Renal pelvis (tissue), 4 donors: ENCODE results near the gene DDN. TPM values are rescaled to one million over a fixed set of nuclear protein-coding genes. Genes with fewer than 3 reads are reported as not detected.
A peak's percentile ranks its signal among the peaks of the same experiment; 100 is the strongest.

ENCODE experiments used
- DNase-seq: peaks from one replicate; pipeline ENCODE4 v3.0.0-alpha.2; 2013
- polyA plus RNA-seq, 3 donors: library from polyadenylated mRNA; unstranded; fragments of 120-200 nt; gene quantifications; one replicate each; pipeline ENCODE4 v1.2.1, GENCODE V29; 2013; ENCODE audit not compliant: insufficient read length in 3 of 3

The DDN gene
- polyA plus RNA-seq, 3 donors: 92.6 to 101 (median 93.1) TPM

- peak; percentile 98 for DNase-seq
Observed at GRCh38 chr12:49018261-49019119, 19.3 kb upstream of the DDN start, which contains the start of gene PRKAG1. Gene PRKAG1 (minus strand): TSS chr12:49018776. CDS start chr12:49018740, 36 bp downstream.

- no peak for DNase-seq
Observed at GRCh38 chr12:49017891-49018260, 18.7 kb upstream of the DDN start.

GRCh38 chr12:49015196-49015595 is 16.0 kb upstream of the DDN start:
- DNase-seq: no peak

DNA sequence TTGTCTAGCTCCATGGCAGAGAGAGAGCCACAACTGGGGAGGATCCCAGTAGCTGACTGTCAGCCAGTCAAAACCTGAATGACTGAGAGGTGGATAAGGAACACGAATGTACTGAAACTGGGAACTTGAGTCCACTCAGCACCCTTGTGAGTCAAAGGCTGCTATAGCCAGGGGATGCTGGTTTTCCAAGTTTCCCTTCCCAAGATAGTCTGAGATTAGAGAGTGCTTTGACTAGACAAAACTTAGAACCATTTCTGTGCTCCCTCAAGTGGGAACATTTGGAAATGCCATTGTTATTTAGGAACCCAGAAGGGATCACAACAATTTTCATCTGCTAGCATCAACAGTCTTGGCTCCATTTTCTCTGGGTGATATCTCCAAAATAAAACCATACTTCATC is 15.4 kb upstream of the DDN start:
- DNase-seq: no peak

DNA sequence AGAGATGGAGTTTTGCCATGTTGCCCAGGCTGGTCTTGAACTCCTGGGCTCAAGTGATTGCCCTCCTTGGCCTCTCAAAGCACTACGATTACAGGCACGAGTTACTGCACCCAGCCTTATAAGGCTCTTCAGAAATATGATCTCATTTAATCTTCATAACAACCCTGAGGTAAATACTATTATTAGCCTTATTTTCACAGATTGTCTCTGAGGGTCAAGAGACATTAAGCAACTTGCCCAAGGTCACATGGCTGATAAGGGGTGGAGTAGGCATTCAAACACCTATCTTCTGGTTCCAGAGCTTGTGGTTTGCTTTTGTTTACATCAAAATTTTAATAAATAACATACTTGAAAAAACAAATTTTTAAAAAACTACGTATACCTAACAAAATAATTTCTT is 14.3 kb upstream of the DDN start:
- DNase-seq: no peak

DNA sequence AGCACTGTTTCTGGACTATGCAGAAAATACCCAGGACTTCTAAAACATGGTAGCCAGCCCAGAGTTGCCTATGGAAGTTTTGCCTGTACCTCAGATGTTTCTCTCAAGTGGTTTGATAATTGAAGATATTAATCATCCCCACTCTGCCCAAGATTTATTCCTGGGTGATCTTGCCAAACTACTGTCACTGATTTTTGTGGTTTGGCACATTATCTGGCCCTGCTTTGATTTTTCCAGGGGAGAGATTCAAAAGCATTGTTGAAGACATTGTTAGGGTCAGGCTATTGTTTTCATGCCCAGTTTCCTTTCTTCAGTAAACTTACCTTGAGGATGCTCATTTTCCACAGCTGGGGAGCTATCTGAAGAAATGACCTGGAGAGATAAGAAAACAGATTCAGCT is 13.6 kb upstream of the DDN start:
- DNase-seq: no peak

DNA sequence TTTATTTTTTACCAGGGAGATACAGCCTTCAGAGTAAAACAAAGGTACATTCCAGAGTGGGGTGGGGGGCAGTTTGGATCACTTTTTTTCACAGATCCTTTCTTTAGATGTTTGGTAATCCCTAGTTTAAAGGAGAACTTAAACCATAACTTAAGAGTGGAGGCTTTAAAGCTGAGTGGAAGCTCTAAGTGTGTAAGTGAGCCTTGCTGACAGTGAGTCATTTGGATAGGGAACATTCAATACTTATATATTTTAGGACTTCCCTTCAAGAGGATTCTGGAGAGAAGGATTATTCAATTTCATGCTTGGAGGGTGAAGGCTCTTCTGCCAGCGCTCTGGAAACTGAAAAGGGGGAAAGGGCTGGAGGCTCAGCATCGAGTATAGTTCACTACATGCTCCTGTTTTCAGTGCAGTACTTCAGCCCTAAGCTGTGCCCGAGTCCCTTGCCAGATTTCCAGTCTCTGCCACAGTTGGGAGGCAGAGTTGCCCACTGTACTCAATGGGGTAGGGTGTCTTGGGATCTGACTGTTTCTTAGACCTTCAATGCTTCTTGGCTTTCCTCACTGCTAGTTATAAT is 11.0 kb upstream of the DDN start:
- DNase-seq: no peak

- DNase-seq: no peak
Observed at GRCh38 chr12:49008943-49009342, 9.8 kb upstream of the DDN start.

DNA sequence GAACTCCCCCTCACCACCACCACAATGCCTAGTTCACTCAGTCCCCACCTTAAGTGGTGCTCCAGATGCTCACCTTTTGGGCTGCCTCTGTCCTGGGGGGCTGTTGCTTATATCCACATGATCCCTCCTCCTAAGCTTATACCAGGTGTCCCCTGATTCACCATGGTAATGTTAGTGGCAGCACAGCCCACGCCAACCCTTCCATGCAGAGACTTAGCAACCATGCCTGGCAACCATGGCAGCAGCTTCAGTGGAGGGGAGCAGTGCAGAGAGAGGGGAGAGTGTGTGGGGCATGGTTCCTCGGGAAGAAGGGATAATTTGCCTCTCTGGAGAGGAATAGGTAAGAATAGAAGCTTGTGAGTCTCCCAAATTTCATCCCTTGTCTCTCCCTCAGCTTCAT is 1.2 kb upstream of the DDN start:
- DNase-seq: no peak

- DNase-seq: no peak
Observed at GRCh38 chr12:48998497-48999353, 450 bp downstream of the DDN start.

- DNase-seq: no peak
Observed at GRCh38 chr12:48997719-48998496, 1.3 kb downstream of the DDN start.

DNA sequence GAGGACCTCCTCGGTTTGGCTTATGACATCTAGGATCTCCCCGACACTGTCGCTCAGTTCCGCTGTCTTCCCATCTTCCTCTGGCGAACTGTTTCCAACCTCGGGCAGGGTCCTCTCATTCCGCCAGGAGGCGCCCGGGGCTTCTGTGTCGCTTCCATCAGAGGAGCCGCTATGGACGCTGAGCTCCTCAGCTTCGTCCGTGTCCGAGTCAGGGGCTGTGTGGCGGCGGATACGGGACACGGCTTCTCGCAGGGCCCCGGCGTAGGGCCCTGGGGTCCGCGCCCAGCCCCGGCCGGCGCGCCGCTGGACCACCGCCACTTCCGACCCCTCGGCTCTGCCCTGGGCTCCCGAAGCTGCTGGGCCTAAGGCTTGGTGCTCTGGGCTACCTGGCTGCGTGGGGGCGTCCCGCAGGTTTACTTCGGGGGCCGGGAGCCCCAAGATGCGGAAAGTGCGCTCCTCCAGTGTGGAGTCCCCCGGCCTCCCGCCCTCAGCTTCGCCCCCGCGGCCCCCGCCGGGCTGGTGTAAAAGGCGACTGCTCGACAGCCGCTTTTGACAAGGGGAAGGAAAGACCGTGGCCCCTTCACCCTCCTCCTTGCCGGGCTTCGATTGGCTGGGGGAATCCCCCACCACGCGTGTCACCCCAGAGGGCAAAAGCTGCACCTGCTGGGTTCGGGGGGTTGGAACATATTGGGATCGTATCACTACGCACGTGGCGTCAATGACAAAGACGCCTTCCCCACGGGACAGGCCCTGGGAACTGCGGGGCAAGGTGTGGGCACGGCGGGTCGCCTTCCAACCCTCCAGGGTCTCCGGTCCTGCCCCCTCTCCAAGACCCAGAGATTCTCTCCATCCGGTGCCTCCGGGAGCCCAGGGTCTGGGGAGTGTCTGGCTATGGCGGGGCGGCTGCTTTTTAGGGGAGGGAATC is 2.1 kb downstream of the DDN start:
- peak; percentile 79 for DNase-seq

DNA sequence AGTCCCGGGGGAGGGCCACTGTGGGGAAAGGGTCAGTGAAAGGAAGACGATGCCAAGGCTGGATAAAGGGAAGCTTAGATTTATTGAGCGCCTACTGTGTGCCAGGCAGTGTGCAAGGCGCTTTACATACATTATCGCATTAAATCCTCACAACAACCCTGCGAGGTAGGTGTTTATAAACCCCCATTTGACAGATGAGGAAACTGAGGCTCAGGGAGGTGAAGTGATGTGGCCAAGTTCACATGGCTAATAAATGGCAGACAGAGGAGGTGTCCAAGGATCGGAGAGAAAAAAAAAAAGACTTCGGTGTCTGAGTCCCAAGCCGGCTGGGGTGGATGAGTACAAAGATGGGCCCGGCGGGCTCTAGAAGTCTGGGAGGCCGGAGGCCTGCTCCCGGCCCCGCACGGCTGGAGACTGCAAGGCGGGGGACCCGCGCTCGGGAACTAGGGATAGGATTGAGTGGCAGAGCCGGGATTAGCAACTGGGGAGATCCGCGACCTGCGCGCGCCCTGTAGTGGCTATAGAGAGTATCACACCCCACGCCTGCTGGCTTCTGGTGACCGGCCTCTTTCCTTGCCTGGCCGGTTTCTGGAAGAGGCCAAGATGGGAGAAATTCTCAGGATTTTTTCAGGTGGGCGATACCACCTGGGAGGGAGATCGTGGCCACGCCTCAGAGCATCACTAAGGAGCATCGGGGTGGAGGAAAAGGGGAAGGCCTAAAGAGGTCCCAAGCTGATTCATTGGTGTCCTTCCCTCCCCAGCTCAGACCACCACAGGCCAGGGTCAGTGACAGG is 3.9 kb downstream of the DDN start:
- DNase-seq: peak; percentile 90

- DNase-seq: no peak
Observed at GRCh38 chr12:48994224-48995085, 4.7 kb downstream of the DDN start.

GRCh38 chr12:48993787-48994186 is 5.4 kb downstream of the DDN start:
- no peak for DNase-seq

- DNase-seq: no peak
Observed at GRCh38 chr12:48991247-48992050, 7.7 kb downstream of the DDN start.

- DNase-seq: no peak
Observed at GRCh38 chr12:48990552-48990951, 8.6 kb downstream of the DDN start.
